GM23338 (cell line): ENCODE measurements around the gene TRPC4AP. TPM values are rescaled to one million over a fixed set of nuclear protein-coding genes. Genes with fewer than 3 reads are reported as not detected.

Experiments used
- CREB1 ChIP-seq: fragments of 250-450 bp; sonication (Bioruptor Pico); IDR thresholded peaks from 2 replicates; pipeline ENCODE4 v1.5.0; 2020; ENCODE audit warnings: low read depth, mild to moderate bottlenecking, moderate library complexity
- ETS1 ChIP-seq: IDR thresholded peaks from 2 replicates; pipeline ENCODE4 v1.6.1; 2016; ENCODE audit warnings: antibody characterized with exemption
- EZH2phosphoT487 ChIP-seq: fragments of 200-600 bp; sonication (generic); IDR thresholded peaks from one replicate; pipeline ENCODE4 v1.8.1; 2018; ENCODE audit warnings: antibody characterized with exemption; ENCODE audit not compliant: unreplicated experiment
- JUNB ChIP-seq: IDR thresholded peaks from one replicate; pipeline ENCODE4 v1.6.1; 2016; ENCODE audit warnings: antibody characterized with exemption; ENCODE audit not compliant: unreplicated experiment
- NANOG ChIP-seq: IDR thresholded peaks from 2 replicates; pipeline ENCODE4 v1.6.1; 2016; ENCODE audit warnings: antibody characterized with exemption, borderline replicate concordance
- POLR2AphosphoS5 ChIP-seq: IDR thresholded peaks from 2 replicates; pipeline ENCODE4 v1.6.1; 2016; ENCODE audit warnings: antibody characterized with exemption, low read depth
- REST ChIP-seq: IDR thresholded peaks from one replicate; pipeline ENCODE4 v1.6.1; 2018; ENCODE audit warnings: antibody characterized with exemption; ENCODE audit not compliant: unreplicated experiment
- STAT1 ChIP-seq: IDR thresholded peaks from one replicate; pipeline ENCODE4 v1.6.1; 2016; ENCODE audit warnings: antibody characterized with exemption; ENCODE audit not compliant: unreplicated experiment
- ZNF114 ChIP-seq: fragments of 250-450 bp; sonication (Bioruptor Pico); IDR thresholded peaks from 2 replicates; pipeline ENCODE4 v1.5.0; 2020; ENCODE audit warnings: mild to moderate bottlenecking, moderate library complexity
- ZNF331 ChIP-seq: fragments of 250-450 bp; sonication (Bioruptor Pico); IDR thresholded peaks from 2 replicates; pipeline ENCODE4 v1.5.0; 2020; ENCODE audit warnings: low read depth, mild to moderate bottlenecking, moderate library complexity
- ZNF462 ChIP-seq: fragments of 250-450 bp; sonication (Bioruptor Pico); IDR thresholded peaks from 2 replicates; pipeline ENCODE4 v1.5.0; 2020; ENCODE audit warnings: mild to moderate bottlenecking, moderate library complexity
- polyA plus RNA-seq: library from polyadenylated mRNA; unstranded; fragments of >200 nt; fragmentation: Nextera tagmentation; extraction: Ambion mirVana; gene quantifications from 2 replicates; pipeline ENCODE4 v1.2.1, GENCODE V29; 2016
- total RNA-seq: library from RNA; depleted of rRNA; stranded (reverse); fragments of >200 nt; shearing (Covaris generic); gene quantifications from 2 replicates; pipeline ENCODE4 v1.2.3, GENCODE V29; 2014

The TRPC4AP gene
- total and polyA plus RNA-seq, 2 experiments from 2014 or later = 48.8 to 89.5 TPM

GRCh38 chr20:35008411-35009342 lies 83.9 kb downstream of the TRPC4AP start (continued):
- TF ChIP-seq ZNF462 (no peak), STAT1 (no peak), REST (no peak), JUNB (no peak), ZNF331 (CRISPR knock-in tag) (no peak), EZH2phosphoT487 (no peak), ETS1 (no peak), POLR2AphosphoS5 (no peak), CREB1 (CRISPR knock-in tag) (no peak), NANOG (no peak), ZNF114 (CRISPR knock-in tag) (no peak)
